HG02885 (cell line): ENCODE results near the gene USP9X.
"Not testable (repeated sequence)": the region's sequence is repeated elsewhere in the genome, so short reads cannot be mapped to it uniquely, and the experiment has no call there.

ENCODE experiments used
- ATAC-seq: cut with Tn5 transposase; IDR thresholded peaks from one replicate; pipeline ENCODE4 v1.9.1; 2021; ENCODE audit warnings: mild to moderate bottlenecking; ENCODE audit not compliant: unreplicated experiment, poor library complexity

The USP9X gene

GRCh38 chrX:41084893-41085511 is at the start of gene USP9X:
Gene USP9X (plus strand): TSS chrX:41085445. CDS start chrX:41123629, 38,184 bp downstream.
- ATAC-seq, result peak; percentile 63

GRCh38 chrX:41035582-41035981 is 49.7 kb upstream of the USP9X start:
- no peak for ATAC-seq

GRCh38 chrX:41036668-41037326 is 48.4 kb upstream of the USP9X start:
- no peak for ATAC-seq

- ATAC-seq, result no peak
Observed at GRCh38 chrX:41043196-41043595, 42.0 kb upstream of the USP9X start.

GRCh38 chrX:41043674-41044345 is 41.4 kb upstream of the USP9X start:
- no peak for ATAC-seq

- ATAC-seq, result no peak
Observed at GRCh38 chrX:41045960-41046567, 39.2 kb upstream of the USP9X start.

GRCh38 chrX:41047878-41048534 is 37.2 kb upstream of the USP9X start:
- ATAC-seq, result no peak

GRCh38 chrX:41050359-41050758 is 34.9 kb upstream of the USP9X start:
- ATAC-seq, result no peak

- ATAC-seq, result no peak
Observed at GRCh38 chrX:41051288-41051687, 34.0 kb upstream of the USP9X start.

GRCh38 chrX:41055740-41056139 is 29.5 kb upstream of the USP9X start:
- ATAC-seq, result no peak

GRCh38 chrX:41063276-41063675 is 22.0 kb upstream of the USP9X start:
- ATAC-seq, result not testable (repeated sequence)

- no peak for ATAC-seq
Observed at GRCh38 chrX:41064018-41064417, 21.2 kb upstream of the USP9X start.

- ATAC-seq, result no peak
Observed at GRCh38 chrX:41066391-41066790, 18.9 kb upstream of the USP9X start.

GRCh38 chrX:41066969-41067368 is 18.3 kb upstream of the USP9X start:
- ATAC-seq, result no peak

GRCh38 chrX:41067721-41068120 is 17.5 kb upstream of the USP9X start:
- no peak for ATAC-seq

- no peak for ATAC-seq
Observed at GRCh38 chrX:41076742-41077141, 8.5 kb upstream of the USP9X start.

GRCh38 chrX:41081821-41082220 is 3.4 kb upstream of the USP9X start:
- ATAC-seq, result no peak

GRCh38 chrX:41082783-41083182 is 2.5 kb upstream of the USP9X start:
- ATAC-seq, result no peak

- ATAC-seq, result peak; percentile 65
Observed at GRCh38 chrX:41084044-41084892, 977 bp upstream of the USP9X start.

- peak; percentile 25 for ATAC-seq
Observed at GRCh38 chrX:41085512-41085877, 250 bp downstream of the USP9X start.
